Right lung (tissue), 5 donors: ENCODE data around the gene CORIN. TPM values are rescaled to one million over a fixed set of nuclear protein-coding genes. Genes with fewer than 3 reads are reported as not detected.
"Not testable (repeated sequence)": the region's sequence is repeated elsewhere in the genome, so short reads cannot be mapped to it uniquely, and the experiment has no call there.

ENCODE experiments used
- DNase-seq, 2 donors: peaks; one replicate each; pipeline ENCODE4 v3.0.0-alpha.2; 2013
- polyA plus RNA-seq, 5 donors: library from polyadenylated mRNA; unstranded; fragments of 120-200 nt; gene quantifications; one replicate each; pipeline versions ENCODE4 v1.2.1 to v1.2.3, GENCODE V29; 2013; ENCODE audit warnings: inconsistent platforms in 1 of 5, low replicate concordance in 1 of 5; ENCODE audit not compliant: insufficient read length in 5 of 5, insufficient read depth in 1 of 5

Gene CORIN
- polyA plus RNA-seq, 5 donors, result 2.9 to 5.4 (median 3.5) TPM

DNA sequence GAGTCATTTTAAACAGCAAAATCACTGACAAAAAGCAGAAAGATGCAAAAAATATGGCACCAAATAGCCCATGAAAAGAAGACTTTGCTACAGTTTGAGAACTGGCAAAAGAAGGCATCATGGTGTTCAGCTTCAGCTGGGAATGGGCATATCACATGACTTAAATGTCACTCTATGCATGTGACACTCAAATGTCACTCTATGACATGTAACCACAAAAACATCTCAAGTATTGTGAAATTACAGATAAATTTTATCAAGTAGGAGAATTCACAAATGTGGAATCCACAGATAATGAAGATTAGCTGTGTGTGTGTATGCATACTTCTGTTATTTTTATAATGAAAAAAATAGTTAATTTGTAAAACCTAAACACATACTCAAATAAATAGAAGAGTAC is 270.9 kb downstream of the CORIN start:
- no peak for DNase-seq

DNA sequence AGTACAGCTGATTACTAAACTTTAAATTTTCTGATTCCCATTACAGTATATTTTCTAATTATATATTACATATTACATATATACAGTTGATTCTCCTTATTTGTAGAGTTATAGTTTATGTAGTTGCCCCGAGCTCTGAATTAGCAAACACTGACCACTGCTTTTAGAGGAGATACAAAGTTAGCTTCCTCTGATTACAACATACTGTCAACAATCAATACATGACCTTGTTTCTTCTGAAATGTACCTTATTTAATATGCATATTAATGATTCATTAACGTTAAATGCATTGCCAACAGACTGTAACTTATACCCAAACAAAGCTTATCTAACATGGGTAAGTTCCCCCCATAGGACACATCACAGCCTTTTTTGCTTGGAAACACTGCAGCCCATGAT is 271.3 kb downstream of the CORIN start:
- DNase-seq, result no peak

DNA sequence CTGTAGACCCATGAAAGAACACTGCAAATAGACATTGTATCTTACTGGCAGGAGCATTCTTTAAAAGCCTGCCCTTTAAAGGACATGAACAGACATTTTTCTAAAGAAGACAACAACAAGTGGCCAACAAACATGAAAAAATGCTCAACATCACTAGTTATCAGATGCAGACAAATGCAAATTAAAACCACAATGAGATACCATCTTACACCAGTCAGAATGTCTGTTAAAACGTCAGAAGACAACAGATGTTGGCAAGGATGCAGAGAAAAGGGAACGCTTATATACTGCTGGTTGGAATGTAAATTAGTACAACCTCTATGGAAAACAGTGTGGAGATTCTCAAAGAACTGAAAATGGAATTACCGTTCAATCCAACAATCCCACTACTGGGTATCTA is 275.6 kb downstream of the CORIN start:
- no peak for DNase-seq

DNA sequence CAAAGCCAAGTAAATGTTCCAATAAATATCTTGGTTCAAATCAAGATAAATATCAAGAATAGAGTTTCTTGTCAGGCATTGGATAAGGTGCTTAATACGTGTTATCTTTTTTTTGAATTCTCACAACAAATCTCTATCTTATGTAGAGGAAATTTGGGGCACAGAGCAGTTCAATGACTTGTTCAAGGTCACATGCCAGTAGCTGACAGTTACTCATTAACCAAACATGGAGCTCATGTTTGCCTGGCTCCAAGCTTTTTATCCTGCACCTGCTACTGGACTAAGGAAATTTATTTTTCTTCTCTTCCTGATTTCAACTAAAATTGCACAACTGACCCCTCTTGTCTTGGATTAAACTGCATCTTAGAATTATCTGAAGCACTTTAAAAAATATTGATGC is 276.5 kb downstream of the CORIN start:
- no peak for DNase-seq

DNA sequence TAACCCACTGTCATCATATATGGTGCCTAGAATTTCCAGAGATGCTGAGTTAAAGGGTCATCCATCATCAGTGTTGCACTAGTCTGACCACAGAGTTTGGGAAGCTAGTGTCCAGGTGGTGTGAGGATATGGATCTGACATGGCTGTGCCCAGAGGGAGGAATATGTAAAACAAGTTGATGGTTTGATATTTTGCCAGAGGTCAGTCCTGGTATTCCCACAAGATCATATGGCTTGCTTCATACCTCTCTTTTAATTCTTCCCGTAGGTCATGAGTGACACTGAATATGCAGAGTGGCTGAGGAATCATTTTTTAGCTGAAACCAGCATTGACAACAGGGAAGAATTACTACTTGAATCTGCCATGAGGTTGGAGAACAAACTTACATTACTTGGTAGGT is 277.2 kb downstream of the CORIN start:
- no peak for DNase-seq

DNA sequence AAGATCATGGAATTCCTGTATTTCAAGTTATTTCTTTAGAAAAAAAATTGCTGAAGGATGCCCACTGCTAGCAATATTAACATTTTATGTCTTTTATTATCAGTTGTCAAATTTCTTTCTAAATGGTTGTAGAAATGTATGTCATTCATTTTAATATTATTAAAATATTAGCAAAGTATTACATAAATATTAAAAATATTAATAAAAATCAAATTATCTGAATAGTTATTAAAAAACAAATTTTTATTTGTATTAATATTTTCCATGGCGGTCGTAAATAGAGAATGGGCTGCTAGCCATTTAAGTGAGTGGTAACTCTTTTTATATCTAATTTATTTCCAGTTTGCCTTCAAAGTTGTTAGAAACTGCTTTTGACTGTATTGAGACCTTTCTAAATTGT is 280.6 kb downstream of the CORIN start:
- no peak for DNase-seq

DNA sequence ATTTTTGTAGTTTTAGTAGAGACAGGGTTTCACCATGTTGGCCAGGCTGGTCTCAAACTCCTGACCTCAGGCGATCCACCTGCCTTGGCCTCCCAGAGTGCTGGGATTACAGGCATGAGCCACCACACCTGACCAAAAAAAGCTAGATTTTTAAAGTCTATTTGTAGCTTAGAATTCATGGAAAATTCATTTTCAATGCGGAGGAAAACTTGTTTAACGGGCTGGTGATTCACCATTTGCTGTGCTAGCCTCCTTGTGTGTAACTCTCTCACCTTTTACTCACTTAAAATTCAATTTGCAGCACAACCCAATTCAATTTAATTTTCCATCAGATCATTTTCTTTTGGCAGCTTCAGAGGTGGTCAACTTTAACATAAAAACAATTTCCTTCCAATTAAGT is 281.9 kb downstream of the CORIN start:
- not testable (repeated sequence) for DNase-seq

DNA sequence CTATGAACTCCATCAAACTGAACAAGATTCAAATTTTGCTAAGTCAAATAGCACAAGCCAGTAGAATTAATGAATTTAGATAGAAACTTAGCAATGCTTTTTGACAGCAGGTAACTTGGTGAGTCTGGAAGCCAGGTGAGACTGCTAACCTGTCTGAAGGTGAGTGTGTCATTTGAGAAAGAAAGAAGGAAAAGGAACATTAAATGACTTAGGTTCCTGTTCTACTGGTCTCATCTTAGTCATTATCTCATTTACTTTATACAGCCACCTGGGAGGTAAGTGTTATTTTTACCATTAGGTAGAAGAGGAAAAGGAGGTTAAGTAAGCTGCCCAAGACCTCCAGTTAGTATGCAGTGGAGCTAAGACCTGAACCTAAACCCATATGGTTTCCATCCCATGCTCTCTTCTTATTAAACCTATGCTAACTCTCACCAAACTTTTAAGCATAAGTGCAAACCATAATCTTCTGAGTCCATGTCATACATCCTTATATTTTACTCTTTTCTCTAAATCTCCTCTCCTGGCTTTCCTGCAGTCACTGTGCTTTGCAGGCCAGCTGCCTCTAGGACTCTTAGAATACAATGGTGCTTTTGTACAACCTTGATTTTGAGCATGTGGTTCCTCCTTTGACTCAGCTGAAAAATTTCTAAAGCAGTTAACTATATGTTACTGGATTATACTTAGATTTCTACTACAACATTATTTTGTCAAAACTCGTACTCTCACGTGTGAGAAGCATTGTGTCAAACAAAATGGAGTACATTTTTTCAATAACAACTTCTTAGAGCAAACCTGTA is 284.3 kb downstream of the CORIN start:
- DNase-seq, result no peak

DNA sequence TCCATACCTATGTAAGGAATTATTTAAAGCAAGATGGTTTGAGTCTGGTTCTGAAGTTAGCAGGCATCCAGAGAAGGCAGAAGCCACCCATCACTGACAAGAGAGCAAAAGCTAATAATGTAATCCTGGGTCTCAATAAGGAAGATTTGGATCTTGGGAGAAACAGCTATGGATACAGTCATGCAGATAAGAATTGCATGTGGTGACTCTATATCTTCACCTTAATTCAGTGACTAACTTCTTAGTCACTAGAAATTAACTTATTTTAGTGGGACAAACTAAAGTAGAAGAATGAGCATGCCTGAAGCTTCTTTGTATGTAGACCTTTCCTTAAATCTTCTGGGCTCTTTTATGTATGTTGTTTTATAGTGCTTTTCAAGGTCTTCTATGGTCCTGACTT is 286.2 kb downstream of the CORIN start:
- no peak for DNase-seq

DNA sequence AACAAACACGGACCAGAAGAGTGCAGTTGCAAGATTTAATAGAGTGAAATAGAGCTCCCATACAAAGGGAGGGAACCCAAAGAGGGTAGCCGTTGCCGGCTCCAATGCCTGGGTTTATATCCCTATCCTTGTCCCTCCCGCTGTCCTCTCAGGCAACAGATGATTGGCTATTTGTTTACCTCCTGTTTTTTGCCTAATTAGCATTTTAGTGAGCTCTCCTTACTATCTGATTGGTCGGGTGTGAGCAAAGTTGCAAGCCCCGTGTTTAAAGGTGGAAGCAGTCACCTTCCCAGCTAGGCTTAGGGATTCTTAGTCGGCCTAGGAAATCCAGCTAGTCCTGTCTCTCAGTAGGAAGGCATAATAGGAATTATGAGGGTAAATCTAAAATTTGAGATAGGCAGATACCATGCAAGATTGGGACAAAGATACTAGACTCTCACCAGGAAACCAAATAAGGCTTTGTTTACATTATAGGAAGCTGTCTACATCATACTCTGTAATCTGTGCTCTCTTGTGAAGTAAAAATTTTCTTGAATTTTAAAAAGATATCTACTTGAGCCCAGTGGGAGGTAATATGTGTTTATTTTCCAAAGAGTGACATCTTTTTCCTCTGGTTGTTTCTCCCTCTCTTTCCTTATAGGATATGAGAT is 286.8 kb downstream of the CORIN start:
- no peak for DNase-seq

DNA sequence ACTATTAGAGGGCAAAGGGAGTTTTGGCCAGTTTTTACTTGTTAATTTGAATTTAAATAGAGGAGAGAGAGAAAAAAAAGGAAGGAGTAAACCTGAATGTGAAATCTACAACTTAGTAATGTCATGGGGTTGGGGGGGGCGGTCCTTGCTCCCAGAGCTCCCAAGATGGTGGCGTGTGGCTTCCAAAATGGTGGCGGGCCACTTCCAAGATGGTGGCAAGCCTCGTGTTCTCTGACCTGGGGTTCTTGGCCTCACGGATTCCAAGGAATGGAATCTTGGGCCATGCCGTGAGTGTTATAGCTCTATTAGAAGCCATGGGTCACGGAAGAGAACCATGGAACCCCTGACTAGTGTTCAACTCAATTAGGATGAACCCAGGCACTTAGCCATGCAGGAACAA is 287.5 kb downstream of the CORIN start:
- DNase-seq, result not testable (repeated sequence)

Other genes starting within 250 kb of the CORIN start
- gene NFXL1, start 76.5 kb upstream of the CORIN start, polyA plus RNA-seq, result 10 to 100 TPM; 20.3 to 33.0 (median 26.5) TPM
- gene CNGA1, start 178.6 kb upstream of the CORIN start, polyA plus RNA-seq, result 1 to 10 TPM in 4 of 5 donors, under 1 TPM in 1; 0.50 to 1.4 (median 1.3) TPM
- 1 to 10 TPM; 2.9 to 4.0 (median 3.2) TPM for gene NIPAL1, start 178.7 kb upstream of the CORIN start, polyA plus RNA-seq